Ectodermal cell (in vitro differentiated cells): ENCODE data around the gene PAEP. TPM values are rescaled to one million over a fixed set of nuclear protein-coding genes. Genes with fewer than 3 reads are reported as not detected.
"Not testable (repeated sequence)": the region's sequence is repeated elsewhere in the genome, so short reads cannot be mapped to it uniquely, and the experiment has no call there.

ENCODE experiments used
- H3K27ac ChIP-seq: 2 replicates; pipeline ENCODE4 v1.7.0; 2013; ENCODE audit warnings: mild to moderate bottlenecking, low read depth, low read length; ENCODE audit not compliant: insufficient read depth, poor library complexity, severe bottlenecking
- H3K27me3 ChIP-seq: 2 replicates; pipeline ENCODE4 v1.7.0; 2013; ENCODE audit warnings: mild to moderate bottlenecking, low read length; ENCODE audit not compliant: insufficient read depth, control insufficient read depth, poor library complexity, severe bottlenecking
- H3K36me3 ChIP-seq: one replicate; pipeline ENCODE4 v1.7.0; 2013; ENCODE audit warnings: low read length; ENCODE audit not compliant: control insufficient read depth, insufficient read depth
- H3K4me1 ChIP-seq: one replicate; pipeline ENCODE4 v1.7.0; 2013; ENCODE audit warnings: low read length; ENCODE audit not compliant: control insufficient read depth, insufficient read depth
- H3K4me3 ChIP-seq: 2 replicates; pipeline ENCODE4 v1.7.0; 2013; ENCODE audit warnings: low read depth, low read length, control low read depth; ENCODE audit not compliant: insufficient read depth
- H3K9me3 ChIP-seq: 2 replicates; pipeline ENCODE4 v1.7.0; 2013; ENCODE audit warnings: mild to moderate bottlenecking, low read length, moderate library complexity; ENCODE audit not compliant: control insufficient read depth
- WGBS, 2 experiments: methylation state at CpG; one replicate each; pipeline ENCODE4 v1.1.7; 2013; ENCODE audit warnings: missing lambda C conversion rate in 2 of 2; 5-methylcytosine and 5-hydroxymethylcytosine counted together
- polyA plus RNA-seq, 4 experiments: library from polyadenylated mRNA; stranded (reverse); fragments of 50-300 nt; gene quantifications; one replicate each; pipeline ENCODE4 v1.2.3, GENCODE V29; 2013

Gene PAEP
- polyA plus RNA-seq (2013, experiment 1 of 4) = not detected
- not detected for polyA plus RNA-seq (2013, experiment 2 of 4)
- polyA plus RNA-seq (2013, experiment 3 of 4) = not detected
- polyA plus RNA-seq (2013, experiment 4 of 4) = not detected

DNA sequence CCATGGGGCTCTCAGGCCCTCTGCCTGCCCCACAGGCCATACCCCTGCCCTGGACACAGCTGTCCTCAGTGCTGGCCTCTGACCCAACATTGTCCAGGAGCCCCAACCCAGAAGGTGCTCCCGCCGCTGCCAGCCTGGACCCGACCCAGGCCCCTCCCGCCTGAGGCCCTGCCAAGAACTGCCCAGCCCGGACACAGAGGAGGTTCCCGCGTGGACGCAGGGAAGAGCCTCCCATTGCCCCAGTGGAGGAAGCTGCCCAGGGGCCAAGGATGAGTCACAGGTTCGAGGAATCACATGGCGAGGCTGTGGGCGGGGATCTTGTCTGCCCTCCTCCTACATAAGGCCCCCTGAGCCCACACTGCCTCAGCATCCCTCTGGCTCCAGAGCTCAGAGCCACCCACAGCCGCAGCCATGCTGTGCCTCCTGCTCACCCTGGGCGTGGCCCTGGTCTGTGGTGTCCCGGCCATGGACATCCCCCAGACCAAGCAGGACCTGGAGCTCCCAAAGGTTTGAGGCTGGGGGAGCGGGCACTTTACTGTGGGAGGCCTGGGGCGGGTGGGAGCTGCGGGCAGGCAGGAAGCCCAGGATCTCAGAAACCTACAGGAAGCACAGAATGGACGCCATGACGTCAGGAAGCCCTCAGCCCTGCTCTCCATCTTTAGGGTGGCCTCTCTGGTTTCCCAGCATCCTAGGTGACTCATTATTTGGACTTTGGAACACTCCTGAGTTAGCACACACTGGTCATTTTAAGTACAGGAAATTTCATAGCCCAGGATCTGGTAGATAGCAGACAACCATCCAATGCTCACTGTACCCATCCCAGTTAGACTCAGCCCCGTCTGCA is at the start of gene PAEP:
PAEP (plus strand) TSS at position 366 of the 844 bp plus-strand sequence.
- no peaks in the 10 kb centered on the region for H3K9me3 ChIP-seq
- no peaks in the 10 kb centered on the region for H3K27me3 ChIP-seq
- no peak within 1 kb of the TSS for H3K4me3 ChIP-seq
- no peak within 1 kb of the TSS for H3K27ac ChIP-seq
- no peaks in the 10 kb centered on the region for H3K4me1 ChIP-seq
- WGBS, 2 experiments = 92% methylated on average over 20 of the region's 20 CpGs
- no peaks in the 10 kb centered on the region for H3K36me3 ChIP-seq

DNA sequence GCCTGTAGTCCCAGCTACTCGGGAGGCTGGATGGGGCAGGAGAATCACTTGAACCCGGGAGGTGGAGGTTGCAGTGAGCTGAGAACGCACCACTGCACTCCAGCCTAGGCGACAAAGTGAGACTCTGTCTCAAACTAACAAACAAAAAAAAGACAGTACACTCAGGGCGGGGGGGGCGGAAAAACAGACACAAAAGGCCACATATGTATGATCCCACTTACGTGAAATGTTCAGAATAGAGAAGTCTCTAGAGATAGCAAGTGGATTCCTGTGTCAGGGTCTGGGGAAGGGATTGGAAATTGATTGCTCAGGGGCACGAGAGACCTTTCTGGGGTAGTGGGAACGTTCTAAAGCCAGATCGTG is 49.3 kb upstream of the PAEP start:
- H3K4me3 ChIP-seq = no peak overlapping the region
- H3K4me1 ChIP-seq = no peaks in the 10 kb centered on the region
- no peaks in the 10 kb centered on the region for H3K36me3 ChIP-seq
- WGBS, 2 experiments = 92 to 94% methylated on average over 10 of the region's 10 CpGs
- no peak overlapping the region for H3K27ac ChIP-seq
- no peaks in the 10 kb centered on the region for H3K27me3 ChIP-seq
- H3K9me3 ChIP-seq = no peaks in the 10 kb centered on the region

DNA sequence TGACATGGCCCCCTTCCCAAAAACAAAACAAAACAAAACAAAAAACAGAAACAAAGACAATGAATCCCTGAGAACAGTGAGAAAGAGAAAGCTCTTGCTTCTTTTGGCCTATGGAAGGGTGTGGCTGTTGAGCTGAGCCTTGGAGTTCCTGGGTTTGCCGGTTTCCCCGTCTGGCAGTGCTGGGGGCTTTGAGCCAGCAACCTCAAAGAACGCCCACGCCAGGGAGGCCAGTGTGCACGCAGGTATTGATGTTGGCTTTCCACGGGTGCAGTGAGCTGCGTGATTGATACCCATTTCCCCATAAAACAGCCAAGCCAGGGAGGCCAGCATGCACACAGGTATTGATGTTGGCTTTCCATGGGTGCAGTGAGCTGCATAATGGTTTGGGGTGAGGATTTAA is 48.7 kb upstream of the PAEP start:
- Histone ChIP-seq H3K9me3 (no peaks in the 10 kb centered on the region), H3K4me3 (no peak overlapping the region), H3K4me1 (no peaks in the 10 kb centered on the region), H3K27ac (no peak overlapping the region), H3K36me3 (no peaks in the 10 kb centered on the region), H3K27me3 (no peaks in the 10 kb centered on the region)
- 90 to 92% methylated on average over 7 of the region's 7 CpGs for WGBS, 2 experiments

DNA sequence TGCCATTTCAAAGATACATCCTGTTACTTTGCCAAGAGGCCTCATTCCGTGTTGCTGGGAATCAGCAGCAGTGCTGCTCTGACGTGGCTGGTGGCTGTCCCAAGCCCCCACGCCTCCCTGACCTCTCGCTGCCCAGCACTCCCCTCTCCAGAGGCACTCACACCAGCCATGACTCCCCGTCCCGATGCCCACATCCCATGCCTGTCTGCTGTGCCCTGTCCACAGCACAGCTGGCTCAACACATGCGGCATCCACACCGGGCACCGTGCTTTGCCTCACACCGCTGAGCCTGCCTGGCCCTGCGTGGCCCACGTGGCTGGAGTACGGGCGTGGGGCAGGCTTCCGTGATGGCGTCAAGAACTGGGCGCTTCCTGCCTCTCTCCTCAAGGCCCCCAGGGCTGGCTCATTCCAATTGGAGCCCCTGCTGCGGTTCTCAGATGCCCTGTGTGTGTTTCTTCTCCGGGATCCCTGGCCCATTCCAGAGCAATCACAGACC is 48.2 kb upstream of the PAEP start:
- H3K4me1 ChIP-seq = no peaks in the 10 kb centered on the region
- no peaks in the 10 kb centered on the region for H3K27me3 ChIP-seq
- no peak overlapping the region for H3K27ac ChIP-seq
- WGBS, 2 experiments = 92 to 93% methylated on average over 19 of the region's 19 CpGs
- H3K36me3 ChIP-seq = no peaks in the 10 kb centered on the region
- H3K9me3 ChIP-seq = no peaks in the 10 kb centered on the region
- no peak overlapping the region for H3K4me3 ChIP-seq

DNA sequence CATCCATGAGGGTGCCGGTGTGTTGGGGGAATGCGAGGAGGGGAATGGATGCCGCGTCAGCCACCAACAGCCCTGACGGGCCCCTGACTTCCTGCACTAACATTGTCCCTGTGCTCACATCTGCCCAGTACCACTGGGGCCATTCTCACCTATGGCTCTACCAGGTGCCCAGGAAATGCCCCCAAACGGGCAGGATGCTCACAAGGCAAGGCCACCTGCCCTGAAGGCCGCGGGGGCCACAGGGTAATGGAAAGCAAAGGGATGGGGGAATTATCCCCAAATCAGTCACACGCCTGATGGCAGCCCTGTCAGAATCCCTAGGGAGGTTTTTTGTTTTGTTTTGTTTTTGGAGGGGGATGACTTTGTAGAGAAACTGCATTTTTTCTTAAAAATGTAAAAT is 47.6 kb upstream of the PAEP start:
- H3K27me3 ChIP-seq, H3K4me1 ChIP-seq, H3K4me3 ChIP-seq, H3K9me3 ChIP-seq, H3K27ac ChIP-seq, H3K36me3 ChIP-seq: not testable (repeated sequence)
- WGBS, 2 experiments = 92 to 96% methylated on average over 9 of the region's 9 CpGs

DNA sequence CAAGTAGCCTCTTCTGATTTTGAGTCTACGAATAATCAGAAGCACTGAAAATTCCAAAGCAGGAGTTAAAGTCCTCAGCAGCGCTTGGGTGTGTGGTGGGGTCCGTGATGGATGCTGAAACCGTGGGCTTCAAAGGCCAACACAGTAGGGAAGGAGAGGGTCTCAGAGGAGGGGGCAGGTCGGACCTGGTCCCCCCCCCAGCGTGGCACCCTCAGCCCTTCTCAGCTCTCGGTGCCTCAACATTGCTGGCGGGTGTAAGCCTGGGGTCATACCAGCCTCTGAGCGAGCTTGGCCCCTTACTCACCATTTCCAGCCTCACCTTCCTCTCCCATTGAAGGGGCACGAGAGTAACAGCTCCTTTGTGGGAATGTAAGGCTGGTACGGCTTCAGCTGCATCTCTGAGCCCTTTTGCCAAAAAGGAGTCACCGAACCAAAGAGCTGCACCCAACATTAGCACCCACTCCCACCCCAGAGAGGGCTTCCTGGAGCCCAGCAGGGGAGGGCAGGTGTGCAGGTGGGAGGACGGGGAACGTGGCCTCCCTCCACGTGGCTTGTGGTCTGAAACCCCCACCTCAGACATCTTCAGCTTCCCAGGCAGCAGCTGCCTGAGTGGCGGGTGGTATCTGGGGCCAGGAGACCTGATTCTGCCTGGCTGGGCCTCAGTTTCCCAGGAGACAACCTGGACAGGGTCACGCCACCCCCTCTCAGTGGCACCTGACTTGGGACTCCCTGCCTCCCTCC is 47.0 kb upstream of the PAEP start:
- Histone ChIP-seq H3K27ac (no peak overlapping the region), H3K36me3 (no peaks in the 10 kb centered on the region)
- WGBS, 2 experiments = 91 to 92% methylated on average over 16 of the region's 17 CpGs

DNA sequence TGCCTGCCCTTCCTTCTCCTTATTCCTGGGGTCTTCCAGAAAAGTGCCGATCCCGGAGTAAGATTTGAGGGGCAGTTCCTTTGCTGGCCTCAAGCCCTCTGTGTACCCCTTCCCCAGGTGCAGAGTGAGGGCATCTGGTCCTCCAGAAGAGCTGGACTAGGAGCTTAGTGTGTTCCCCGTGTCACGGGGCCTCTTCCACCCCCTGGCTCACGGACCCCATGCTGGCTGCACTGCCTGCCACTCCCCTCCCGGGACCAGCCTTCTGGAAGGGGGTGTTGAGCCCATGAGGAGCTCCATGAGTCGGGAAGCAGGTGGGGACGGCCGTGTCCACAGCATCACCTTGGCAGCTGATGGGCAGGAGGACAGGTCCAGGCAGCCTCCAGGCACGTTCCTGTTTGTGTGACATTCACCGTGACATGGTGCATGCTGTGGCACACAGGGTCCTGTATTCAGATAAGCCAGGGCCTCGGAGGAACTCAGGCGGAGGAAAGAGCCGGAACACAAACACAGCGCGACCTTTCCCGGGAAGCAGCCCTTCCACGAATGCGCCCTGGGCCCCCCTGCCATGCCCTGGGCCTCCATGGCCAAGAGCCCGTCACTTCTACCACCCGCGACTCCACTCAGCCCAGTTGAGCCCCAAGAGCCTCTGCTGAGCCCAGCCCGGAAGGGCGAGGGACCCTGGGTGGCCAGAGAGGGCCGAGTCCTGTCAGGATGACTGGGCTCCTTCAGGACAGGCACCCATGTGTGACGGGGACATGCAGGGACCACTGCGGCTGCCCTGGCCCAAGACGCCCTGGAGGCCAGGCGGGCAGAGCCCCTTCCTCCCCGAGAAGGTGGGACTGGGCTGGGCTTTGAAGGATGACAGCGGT is 46.2 kb upstream of the PAEP start:
- H3K27ac ChIP-seq = no peak overlapping the region
- H3K27me3 ChIP-seq = no peaks in the 10 kb centered on the region
- no peak overlapping the region for H3K4me3 ChIP-seq
- WGBS, 2 experiments = 93% methylated on average over 31 of the region's 31 CpGs
- no peaks in the 10 kb centered on the region for H3K9me3 ChIP-seq
- H3K36me3 ChIP-seq = no peaks in the 10 kb centered on the region
- no peaks in the 10 kb centered on the region for H3K4me1 ChIP-seq

More for the DNA sequence above, 47.0 kb upstream of the PAEP start:
- H3K4me1 ChIP-seq = no peaks in the 10 kb centered on the region
- no peaks in the 10 kb centered on the region for H3K27me3 ChIP-seq
- no peak overlapping the region for H3K4me3 ChIP-seq
- H3K9me3 ChIP-seq = no peaks in the 10 kb centered on the region

DNA sequence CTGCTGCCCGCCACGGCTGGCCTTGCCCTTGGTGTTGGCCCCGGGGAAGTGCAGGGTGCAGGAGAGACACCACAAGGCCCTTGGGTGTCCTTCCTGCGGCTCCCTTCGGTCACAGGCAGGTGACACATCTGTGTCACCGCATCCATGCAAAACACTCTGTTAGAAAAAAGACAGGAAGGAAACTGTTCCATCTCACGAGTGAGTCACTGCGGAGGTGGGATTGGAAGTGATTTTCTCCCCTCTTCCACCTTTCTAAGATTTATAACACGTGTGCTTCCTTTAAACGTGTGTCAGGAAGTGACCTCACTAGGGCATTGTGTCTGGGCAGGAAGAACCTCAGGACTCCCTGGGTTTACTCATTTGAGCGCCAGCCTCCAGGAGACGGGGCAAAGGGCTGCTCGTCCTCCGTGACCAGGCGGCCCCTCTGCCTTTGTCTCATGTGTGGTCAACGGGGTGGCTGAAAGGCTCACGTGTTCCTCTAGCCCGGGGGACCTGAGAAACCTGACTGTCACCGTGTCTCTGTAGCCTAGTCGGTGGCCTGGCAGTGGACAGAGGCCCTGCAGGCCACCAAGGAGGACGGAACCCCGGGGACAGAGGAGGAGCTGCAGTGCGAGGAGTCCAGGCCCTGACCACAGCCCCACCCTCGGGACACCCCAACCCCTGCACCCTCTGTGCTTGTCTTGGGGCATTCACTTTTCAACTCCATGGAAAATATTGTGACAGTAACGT is 45.3 kb upstream of the PAEP start:
- H3K36me3 ChIP-seq = no peaks in the 10 kb centered on the region
- 92 to 93% methylated on average over 25 of the region's 25 CpGs for WGBS, 2 experiments

DNA sequence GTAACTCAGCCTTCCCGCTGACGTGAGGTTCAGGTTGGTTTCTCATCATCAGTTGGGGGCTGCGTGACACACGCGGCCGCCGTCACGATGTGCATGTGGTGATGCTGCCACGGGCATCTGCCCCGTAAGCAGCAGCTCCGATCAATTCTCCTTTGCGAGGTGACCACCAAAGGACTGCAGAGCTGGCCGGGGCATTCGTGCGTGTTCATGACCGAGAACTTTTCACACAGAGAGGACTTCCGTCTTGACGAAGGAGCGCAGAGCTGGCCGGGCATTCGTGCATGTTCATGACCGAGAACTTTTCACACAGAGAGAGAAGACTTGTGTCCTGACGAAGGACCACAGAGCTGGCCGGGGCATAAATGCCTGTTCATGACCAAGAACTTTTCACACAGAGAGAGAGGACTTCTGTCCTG is 44.1 kb upstream of the PAEP start:
- H3K36me3 ChIP-seq = no peaks in the 10 kb centered on the region
- H3K27ac ChIP-seq = no peak overlapping the region
- H3K4me3 ChIP-seq = no peak overlapping the region
- H3K9me3 ChIP-seq = no peaks in the 10 kb centered on the region
- no peaks in the 10 kb centered on the region for H3K4me1 ChIP-seq
- WGBS, 2 experiments = 94 to 95% methylated on average over 24 of the region's 24 CpGs
- H3K27me3 ChIP-seq = no peaks in the 10 kb centered on the region

More for the DNA sequence above, 45.3 kb upstream of the PAEP start:
- no peak overlapping the region for H3K27ac ChIP-seq
- no peaks in the 10 kb centered on the region for H3K9me3 ChIP-seq
- no peaks in the 10 kb centered on the region for H3K27me3 ChIP-seq
- no peak overlapping the region for H3K4me3 ChIP-seq
- H3K4me1 ChIP-seq = no peaks in the 10 kb centered on the region
